ENCODE measurements around the gene ABR.

Gene ABR

DNA sequence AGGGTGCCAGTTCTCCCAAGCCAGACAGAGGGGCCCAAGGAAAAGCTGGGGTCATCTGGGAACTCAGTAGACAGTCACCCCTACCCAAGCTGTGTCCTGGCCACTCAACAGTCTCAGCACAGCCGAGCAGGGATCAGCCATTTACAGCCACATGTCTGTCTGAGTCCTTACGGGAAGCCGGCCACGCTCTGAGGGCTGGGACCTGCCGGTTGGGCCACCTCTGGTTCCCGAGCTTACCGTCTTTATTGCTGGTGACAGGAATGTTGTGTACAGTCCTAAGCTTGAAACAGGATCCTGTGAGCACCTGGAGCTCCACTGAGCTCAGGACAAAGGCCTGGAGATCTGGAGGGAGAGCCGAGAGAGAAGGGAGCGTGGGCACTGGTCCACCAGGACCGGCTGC lies 123.0 kb downstream of the ABR start:
- TF ChIP-seq, protein P1, sequence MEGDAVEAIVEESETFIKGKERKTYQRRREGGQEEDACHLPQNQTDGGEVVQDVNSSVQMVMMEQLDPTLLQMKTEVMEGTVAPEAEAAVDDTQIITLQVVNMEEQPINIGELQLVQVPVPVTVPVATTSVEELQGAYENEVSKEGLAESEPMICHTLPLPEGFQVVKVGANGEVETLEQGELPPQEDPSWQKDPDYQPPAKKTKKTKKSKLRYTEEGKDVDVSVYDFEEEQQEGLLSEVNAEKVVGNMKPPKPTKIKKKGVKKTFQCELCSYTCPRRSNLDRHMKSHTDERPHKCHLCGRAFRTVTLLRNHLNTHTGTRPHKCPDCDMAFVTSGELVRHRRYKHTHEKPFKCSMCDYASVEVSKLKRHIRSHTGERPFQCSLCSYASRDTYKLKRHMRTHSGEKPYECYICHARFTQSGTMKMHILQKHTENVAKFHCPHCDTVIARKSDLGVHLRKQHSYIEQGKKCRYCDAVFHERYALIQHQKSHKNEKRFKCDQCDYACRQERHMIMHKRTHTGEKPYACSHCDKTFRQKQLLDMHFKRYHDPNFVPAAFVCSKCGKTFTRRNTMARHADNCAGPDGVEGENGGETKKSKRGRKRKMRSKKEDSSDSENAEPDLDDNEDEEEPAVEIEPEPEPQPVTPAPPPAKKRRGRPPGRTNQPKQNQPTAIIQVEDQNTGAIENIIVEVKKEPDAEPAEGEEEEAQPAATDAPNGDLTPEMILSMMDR (IDR thresholded peaks at IDR 0.05), result no peak
- TF ChIP-seq ZFX (IDR thresholded peaks at IDR 0.05; ENCODE audit: borderline replicate concordance), result no peak
- H3K27ac ChIP-seq, result no peak overlapping the region

GRCh38 chr17:1055751-1056645 lies 123.8 kb downstream of the ABR start:
- no peak overlapping the region for H3K27ac ChIP-seq
- TF ChIP-seq, protein P1 (IDR thresholded peaks at IDR 0.05), result peak; percentile 82
- TF ChIP-seq ZFX (IDR thresholded peaks at IDR 0.05; ENCODE audit: borderline replicate concordance), result no peak

GRCh38 chr17:1055231-1055630 lies 124.5 kb downstream of the ABR start:
- H3K27ac ChIP-seq, result no peak overlapping the region
- no peak for TF ChIP-seq ZFX (IDR thresholded peaks at IDR 0.05; ENCODE audit: borderline replicate concordance)
- TF ChIP-seq, protein P1 (IDR thresholded peaks at IDR 0.05), result no peak

GRCh38 chr17:1054656-1055055 lies 125.1 kb downstream of the ABR start:
- TF ChIP-seq ZFX (IDR thresholded peaks at IDR 0.05; ENCODE audit: borderline replicate concordance), result no peak
- TF ChIP-seq, protein P1 (IDR thresholded peaks at IDR 0.05), result no peak
- no peak overlapping the region for H3K27ac ChIP-seq

DNA sequence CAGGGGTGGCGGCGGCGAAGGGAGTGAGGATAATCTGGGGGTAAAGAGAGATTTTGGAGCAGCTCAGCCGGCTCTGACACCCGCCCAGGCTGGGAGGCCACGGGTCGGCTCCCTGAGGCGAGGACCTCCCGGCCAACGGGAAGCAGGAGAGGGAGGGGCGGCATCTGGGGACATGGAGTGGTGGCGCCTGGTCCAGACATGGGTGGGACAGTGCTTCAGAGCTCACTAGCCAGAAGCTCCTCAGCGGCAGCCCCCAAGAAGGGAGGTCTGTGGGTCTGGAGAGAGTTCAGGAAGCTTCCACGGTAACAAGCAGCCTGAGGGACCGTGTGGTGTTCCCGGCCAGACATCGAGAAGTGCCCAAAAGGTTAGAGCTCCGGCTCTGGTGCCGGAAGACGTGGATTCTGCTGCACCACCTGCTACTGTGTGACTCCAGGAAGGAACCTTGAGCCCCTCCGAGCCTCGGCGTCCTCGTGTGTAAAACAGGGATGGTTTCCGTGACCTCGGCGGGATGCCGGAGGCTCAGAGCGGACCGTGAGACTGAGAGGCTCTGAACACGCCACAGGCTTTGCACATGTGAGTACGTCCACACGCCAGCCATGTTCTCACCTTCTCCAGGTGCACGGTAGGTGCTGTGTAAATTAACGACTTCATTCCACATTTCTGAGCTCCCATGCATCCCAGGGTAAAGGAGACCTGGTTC lies 126.0 kb downstream of the ABR start:
- no peak for TF ChIP-seq ZFX (IDR thresholded peaks at IDR 0.05; ENCODE audit: borderline replicate concordance)
- TF ChIP-seq, protein P1 (IDR thresholded peaks at IDR 0.05), result no peak
- H3K27ac ChIP-seq, result no peak overlapping the region

DNA sequence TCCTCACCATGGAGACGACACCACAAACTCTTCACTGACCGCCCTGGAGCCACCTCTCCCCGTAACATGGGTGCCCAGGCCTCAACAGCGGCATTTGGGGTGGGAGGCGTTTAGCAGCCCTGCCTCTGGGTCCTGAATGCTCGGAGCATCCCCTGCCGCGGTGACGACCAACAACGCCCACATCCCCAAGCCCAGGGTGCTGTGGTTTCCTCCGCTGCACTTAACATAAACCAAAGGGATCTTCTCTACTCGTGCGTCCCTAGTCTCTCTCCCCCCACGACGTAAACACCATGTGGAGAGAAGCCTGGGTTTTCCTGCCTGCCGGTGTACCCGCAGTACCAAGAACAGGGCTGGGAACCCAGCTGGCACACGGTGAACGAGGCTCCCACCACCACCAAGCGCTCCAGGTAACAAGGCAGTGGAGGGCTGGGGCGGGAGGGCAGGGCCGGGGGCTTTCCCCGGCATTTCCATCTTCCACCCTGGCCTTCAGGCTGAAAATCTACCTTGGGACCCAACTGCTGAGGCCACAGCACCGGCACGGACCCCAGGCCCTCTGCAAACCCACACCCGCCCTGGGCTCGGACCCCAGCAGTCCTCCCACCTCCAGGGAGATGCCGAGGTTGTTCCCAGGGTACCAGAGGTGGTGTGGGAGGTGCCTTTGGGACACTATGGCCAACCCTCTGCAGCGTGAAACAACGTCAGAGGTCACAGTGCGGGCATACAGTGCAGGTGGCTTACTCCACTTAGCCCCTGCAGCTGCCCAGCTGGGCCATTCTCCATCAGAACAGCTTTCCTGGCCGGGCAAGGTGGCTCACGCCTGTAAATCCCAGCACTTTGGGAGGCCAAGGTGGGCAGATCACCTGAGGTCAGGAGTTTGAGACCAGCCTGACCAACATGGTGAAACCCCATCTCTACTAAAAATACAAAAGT lies 128.5 kb downstream of the ABR start:
- H3K27ac ChIP-seq, result no peak overlapping the region

More for the DNA sequence above, 128.5 kb downstream of the ABR start:
- TF ChIP-seq, protein P1 (IDR thresholded peaks at IDR 0.05), result no peak
- no peak for TF ChIP-seq ZFX (IDR thresholded peaks at IDR 0.05; ENCODE audit: borderline replicate concordance)

Data from 22Rv1 (cell line).